ENCODE data around the gene RAPGEF4. TPM values are rescaled to one million over a fixed set of nuclear protein-coding genes. Genes with fewer than 3 reads are reported as not detected.

RAPGEF4 gene
- total RNA-seq, 1 experiment from 2014 or later, result not detected

GRCh38 chr2:172830482-172830881 is 94.8 kb downstream of the RAPGEF4 start:
- no peaks in the 10 kb centered on the region for H3K27me3 ChIP-seq (ENCODE audit: insufficient read depth, low read depth)
- ChIA-PET POLR2A (ENCODE audit: unreplicated experiment) (no interaction called here), CTCF (no interaction called here)
- no peaks in the 10 kb centered on the region for H3K36me3 ChIP-seq (ENCODE audit: low read depth)
- no peak overlapping the region for H2AFZ ChIP-seq
- TF ChIP-seq EZH2 (IDR thresholded peaks at IDR 0.05; ENCODE audit: low read depth), result no peak
- TF ChIP-seq CTCF (conservative IDR thresholded peaks at IDR 0.05), result no peak
- no peaks in the 10 kb centered on the region for H3K9me3 ChIP-seq (ENCODE audit: insufficient read depth, low read depth)
- H4K20me1 ChIP-seq (ENCODE audit: insufficient read depth), result no peaks in the 10 kb centered on the region
- H3K79me2 ChIP-seq (ENCODE audit: low read depth), result no peaks in the 10 kb centered on the region
- no peak overlapping the region for H3K4me2 ChIP-seq
- H3K9me2 ChIP-seq (ENCODE audit: insufficient read depth), result no peaks in the 10 kb centered on the region
- BruUV-seq (replicated peaks), result no TSS peak
- H3K27ac ChIP-seq, result no peak overlapping the region
- no peak for DNase-seq
- H3K4me3 ChIP-seq, result no peak overlapping the region
- intact Hi-C loops (cut with micrococcal nuclease; ENCODE audit: unreplicated experiment), result no loop called here
- no peaks in the 10 kb centered on the region for H3F3A ChIP-seq (ENCODE audit: insufficient read depth, low read depth)
- no peaks in the 10 kb centered on the region for H3K4me1 ChIP-seq (replicated peaks; ENCODE audit: insufficient read depth)

- no peak for DNase-seq
- ChIA-PET CTCF (no interaction called here), POLR2A (ENCODE audit: unreplicated experiment) (no interaction called here)
- peak overlapping the region; percentile 19; the same call in 1 of the 2 replicates for H2AFZ ChIP-seq
- H3K27me3 ChIP-seq (ENCODE audit: insufficient read depth, low read depth), result no peaks in the 10 kb centered on the region
- no peak for TF ChIP-seq EZH2 (IDR thresholded peaks at IDR 0.05; ENCODE audit: low read depth)
- no peak for TF ChIP-seq CTCF (conservative IDR thresholded peaks at IDR 0.05)
- no TSS peak for BruUV-seq (replicated peaks)
- H3K27ac ChIP-seq, result no peak overlapping the region
- H3K36me3 ChIP-seq (ENCODE audit: low read depth), result no peaks in the 10 kb centered on the region
- peaks cover 6% of the 10 kb centered on the region for H3K9me3 ChIP-seq (ENCODE audit: insufficient read depth, low read depth)
- intact Hi-C loops (cut with micrococcal nuclease; ENCODE audit: unreplicated experiment), result no loop called here
- H3K9me2 ChIP-seq (ENCODE audit: insufficient read depth), result no peaks in the 10 kb centered on the region
- peaks cover 18% of the 10 kb centered on the region for H3F3A ChIP-seq (ENCODE audit: insufficient read depth, low read depth)
- H4K20me1 ChIP-seq (ENCODE audit: insufficient read depth), result no peaks in the 10 kb centered on the region
- H3K4me1 ChIP-seq (replicated peaks; ENCODE audit: insufficient read depth), result peaks cover 29% of the 10 kb centered on the region
- no peak overlapping the region for H3K4me3 ChIP-seq
- H3K79me2 ChIP-seq (ENCODE audit: low read depth), result no peaks in the 10 kb centered on the region
- H3K4me2 ChIP-seq, result no peak overlapping the region
Observed at GRCh38 chr2:172833898-172834297, 98.3 kb downstream of the RAPGEF4 start.

GRCh38 chr2:172834881-172835280 is 99.2 kb downstream of the RAPGEF4 start:
- POLR2A ChIA-PET (ENCODE audit: unreplicated experiment), result no interaction called here
- H3K9me2 ChIP-seq (ENCODE audit: insufficient read depth), result no peaks in the 10 kb centered on the region
- H3K79me2 ChIP-seq (ENCODE audit: low read depth), result no peaks in the 10 kb centered on the region
- TF ChIP-seq EZH2 (IDR thresholded peaks at IDR 0.05; ENCODE audit: low read depth) (no peak), CTCF (conservative IDR thresholded peaks at IDR 0.05) (no peak)
- peaks cover 6% of the 10 kb centered on the region for H3K9me3 ChIP-seq (ENCODE audit: insufficient read depth, low read depth)
- no peaks in the 10 kb centered on the region for H3K36me3 ChIP-seq (ENCODE audit: low read depth)
- H3K27ac ChIP-seq, result no peak overlapping the region
- intact Hi-C loops (cut with micrococcal nuclease; ENCODE audit: unreplicated experiment), result loop anchor here (5.0 kb wide), 1 partner anchor 53 kb away; no protein-coding TSS in a partner anchor
- H3F3A ChIP-seq (ENCODE audit: insufficient read depth, low read depth), result peaks cover 18% of the 10 kb centered on the region
- no peaks in the 10 kb centered on the region for H4K20me1 ChIP-seq (ENCODE audit: insufficient read depth)
- H3K4me3 ChIP-seq, result no peak overlapping the region
- CTCF ChIA-PET, result no interaction called here
- peaks cover 39% of the 10 kb centered on the region for H3K4me1 ChIP-seq (replicated peaks; ENCODE audit: insufficient read depth)
- no peak overlapping the region for H2AFZ ChIP-seq
- BruUV-seq (replicated peaks), result no TSS peak
- H3K4me2 ChIP-seq, result no peak overlapping the region
- no peaks in the 10 kb centered on the region for H3K27me3 ChIP-seq (ENCODE audit: insufficient read depth, low read depth)
- no peak for DNase-seq
